ENCODE measurements around the gene CIPC.
A peak's percentile ranks its signal among the peaks of the same experiment; 100 is the strongest.

Gene CIPC

GRCh38 chr14:77088645-77089044 is 9.4 kb upstream of the CIPC start:
- no peaks in the 10 kb centered on the region for H3K9me3 ChIP-seq
- no peak overlapping the region for H3K4me3 ChIP-seq (ENCODE audit: low read depth in 1 of 2, low read length in 1 of 2)
- no peaks in the 10 kb centered on the region for H3K27me3 ChIP-seq
- peaks cover 32 to 52% of the 10 kb centered on the region in 2 experiments for H3K4me1 ChIP-seq (ENCODE audit: control insufficient read depth in 1 of 2, insufficient read depth in 1 of 2, low read depth in 1 of 2, low read length in 1 of 2)
- no peak overlapping the region for H3K27ac ChIP-seq
- no peaks in the 10 kb centered on the region for H3K36me3 ChIP-seq
- no peak for TF ChIP-seq CTCF (IDR thresholded peaks at IDR 0.05)

- H3K4me3 ChIP-seq (ENCODE audit: low read depth in 1 of 2, low read length in 1 of 2): no peak overlapping the region
- H3K4me1 ChIP-seq (ENCODE audit: control insufficient read depth in 1 of 2, insufficient read depth in 1 of 2, low read depth in 1 of 2, low read length in 1 of 2): peaks cover 42 to 48% of the 10 kb centered on the region in 2 experiments
- no peaks in the 10 kb centered on the region for H3K9me3 ChIP-seq
- H3K27me3 ChIP-seq: no peaks in the 10 kb centered on the region
- no peaks in the 10 kb centered on the region for H3K36me3 ChIP-seq
- TF ChIP-seq CTCF (IDR thresholded peaks at IDR 0.05): no peak
- peak overlapping the region; percentile 35 for H3K27ac ChIP-seq
Measured at GRCh38 chr14:77091518-77091917, 6.5 kb upstream of the CIPC start.

GRCh38 chr14:77092676-77093075 is 5.4 kb upstream of the CIPC start:
- no peaks in the 10 kb centered on the region for H3K27me3 ChIP-seq
- TF ChIP-seq CTCF (IDR thresholded peaks at IDR 0.05): no peak
- peaks cover 53 to 58% of the 10 kb centered on the region in 2 experiments for H3K4me1 ChIP-seq (ENCODE audit: control insufficient read depth in 1 of 2, insufficient read depth in 1 of 2, low read depth in 1 of 2, low read length in 1 of 2)
- H3K27ac ChIP-seq: peak overlapping the region; percentile 69
- no peaks in the 10 kb centered on the region for H3K9me3 ChIP-seq
- no peak overlapping the region for H3K4me3 ChIP-seq (ENCODE audit: low read depth in 1 of 2, low read length in 1 of 2)
- no peaks in the 10 kb centered on the region for H3K36me3 ChIP-seq

- H3K27me3 ChIP-seq: no peaks in the 10 kb centered on the region
- peak; percentile 78 for TF ChIP-seq CTCF (IDR thresholded peaks at IDR 0.05)
- H3K4me1 ChIP-seq (ENCODE audit: control insufficient read depth in 1 of 2, insufficient read depth in 1 of 2, low read depth in 1 of 2, low read length in 1 of 2): peaks cover 64 to 66% of the 10 kb centered on the region in 2 experiments
- H3K27ac ChIP-seq: no peak overlapping the region
- H3K36me3 ChIP-seq: no peaks in the 10 kb centered on the region
- H3K9me3 ChIP-seq: no peaks in the 10 kb centered on the region
- H3K4me3 ChIP-seq (ENCODE audit: low read depth in 1 of 2, low read length in 1 of 2): no peak overlapping the region
Measured at GRCh38 chr14:77094672-77095284, 3.3 kb upstream of the CIPC start.

GRCh38 chr14:77097006-77097699 is 905 bp upstream of the CIPC start:
- peak overlapping the region; percentile 89 to 92 for H3K4me3 ChIP-seq (ENCODE audit: low read depth in 1 of 2, low read length in 1 of 2)
- no peaks in the 10 kb centered on the region for H3K36me3 ChIP-seq
- H3K27me3 ChIP-seq: no peaks in the 10 kb centered on the region
- H3K4me1 ChIP-seq (ENCODE audit: control insufficient read depth in 1 of 2, insufficient read depth in 1 of 2, low read depth in 1 of 2, low read length in 1 of 2): peaks cover 42 to 47% of the 10 kb centered on the region in 2 experiments
- TF ChIP-seq CTCF (IDR thresholded peaks at IDR 0.05): no peak
- peak overlapping the region; percentile 95 for H3K27ac ChIP-seq
- H3K9me3 ChIP-seq: no peaks in the 10 kb centered on the region
